Measurements from ENCODE around the gene KCNF1. TPM values are rescaled to one million over a fixed set of nuclear protein-coding genes. Genes with fewer than 3 reads are reported as not detected.
A peak's percentile ranks its signal among the peaks of the same experiment; 100 is the strongest.

Gene KCNF1
- total and polyA plus RNA-seq, 2 donors from 2014 or later = 0.63 to 0.67 TPM

DNA sequence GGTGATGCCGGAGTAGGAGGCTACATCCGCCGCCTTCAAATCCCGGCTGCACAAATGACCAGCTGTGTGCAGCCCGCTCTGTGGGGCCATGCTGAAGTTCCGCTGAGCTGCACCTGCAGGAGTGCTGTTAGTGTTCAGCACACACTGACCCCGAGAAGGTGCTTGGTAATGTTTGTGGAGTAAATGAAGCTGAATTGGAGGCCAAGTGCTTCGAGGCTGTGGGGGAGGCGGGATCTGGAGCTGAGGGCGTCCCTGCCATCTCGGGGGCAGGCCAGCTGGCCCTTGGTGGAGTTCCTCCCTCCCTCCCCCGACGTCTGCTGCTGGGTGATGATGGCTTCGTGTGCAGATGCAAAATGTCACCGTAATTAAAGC lies 23.2 kb downstream of the KCNF1 start:
- Histone ChIP-seq H3K36me3 (ENCODE audit: control insufficient read depth in 2 of 3, insufficient read depth in 3 of 3, low read length in 3 of 3) (no peaks in the 10 kb centered on the region), H3K9ac (ENCODE audit: low read length in 3 of 3) (no peak overlapping the region), H3K9me3 (ENCODE audit: control insufficient read depth in 2 of 3, insufficient read depth in 1 of 3, low read length in 3 of 3) (peaks cover 0 to 11% (median 2%) of the 10 kb centered on the region in 3 donors), H3K27ac (ENCODE audit: low read depth in 2 of 2, low read length in 2 of 2) (no peak overlapping the region), H3K4me1 (ENCODE audit: control insufficient read depth in 2 of 3, insufficient read depth in 2 of 3, low read depth in 1 of 3, low read length in 3 of 3) (peaks cover 0 to 4% (median 2%) of the 10 kb centered on the region in 3 donors), H3K4me3 (ENCODE audit: low read length in 3 of 3) (no peak overlapping the region), H3K27me3 (ENCODE audit: control insufficient read depth, insufficient read depth, low read length) (no peaks in the 10 kb centered on the region)
- intact Hi-C loops (cut with DNase I) = no loop called here
- no peak for TF ChIP-seq CTCF (IDR thresholded peaks at IDR 0.05; ENCODE audit: borderline replicate concordance, extremely low read depth, insufficient read depth)
- no peak for FAIRE-seq
- DNase-seq = peak; percentile 45 to 83 (median 81)

DNA sequence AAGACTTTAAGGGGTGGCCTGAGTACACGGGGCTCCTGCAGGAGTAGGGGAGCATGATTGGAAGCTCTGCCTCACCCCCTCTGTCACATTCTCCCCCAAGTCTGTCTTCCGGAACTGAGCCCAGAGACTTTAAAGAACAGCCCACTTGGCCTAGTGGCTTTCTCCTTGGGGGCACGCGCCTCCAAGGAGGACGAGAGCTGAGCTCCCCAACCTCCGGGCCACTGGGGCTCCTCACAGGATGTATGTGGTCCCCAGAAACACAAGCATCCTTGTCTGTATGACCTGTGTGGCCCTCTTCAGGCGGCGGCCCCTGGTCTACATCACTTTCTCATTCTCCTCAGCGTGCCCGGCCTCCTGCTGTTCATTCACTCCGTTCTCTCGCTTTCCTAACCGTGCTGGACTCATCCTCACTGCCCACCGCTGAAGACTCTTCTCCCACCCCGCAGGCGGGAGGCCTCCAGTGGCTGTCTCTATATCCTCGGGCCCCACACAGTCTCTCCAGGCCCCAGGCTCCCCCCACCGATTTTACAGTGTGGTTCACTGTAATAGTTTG lies 23.7 kb downstream of the KCNF1 start:
- no peak for TF ChIP-seq CTCF (IDR thresholded peaks at IDR 0.05; ENCODE audit: borderline replicate concordance, extremely low read depth, insufficient read depth)
- DNase-seq = no peak
- Histone ChIP-seq H3K9me3 (ENCODE audit: control insufficient read depth in 2 of 3, insufficient read depth in 1 of 3, low read length in 3 of 3) (peaks cover 0 to 11% (median 2%) of the 10 kb centered on the region in 3 donors), H3K9ac (ENCODE audit: low read length in 3 of 3) (no peak overlapping the region), H3K27ac (ENCODE audit: low read depth in 2 of 2, low read length in 2 of 2) (no peak overlapping the region), H3K4me3 (ENCODE audit: low read length in 3 of 3) (no peak overlapping the region), H3K36me3 (ENCODE audit: control insufficient read depth in 2 of 3, insufficient read depth in 3 of 3, low read length in 3 of 3) (no peaks in the 10 kb centered on the region), H3K4me1 (ENCODE audit: control insufficient read depth in 2 of 3, insufficient read depth in 2 of 3, low read depth in 1 of 3, low read length in 3 of 3) (peaks cover 0 to 4% (median 2%) of the 10 kb centered on the region in 3 donors), H3K27me3 (ENCODE audit: control insufficient read depth, insufficient read depth, low read length) (no peaks in the 10 kb centered on the region)
- intact Hi-C loops (cut with DNase I) = no loop called here
- no peak for FAIRE-seq

DNA sequence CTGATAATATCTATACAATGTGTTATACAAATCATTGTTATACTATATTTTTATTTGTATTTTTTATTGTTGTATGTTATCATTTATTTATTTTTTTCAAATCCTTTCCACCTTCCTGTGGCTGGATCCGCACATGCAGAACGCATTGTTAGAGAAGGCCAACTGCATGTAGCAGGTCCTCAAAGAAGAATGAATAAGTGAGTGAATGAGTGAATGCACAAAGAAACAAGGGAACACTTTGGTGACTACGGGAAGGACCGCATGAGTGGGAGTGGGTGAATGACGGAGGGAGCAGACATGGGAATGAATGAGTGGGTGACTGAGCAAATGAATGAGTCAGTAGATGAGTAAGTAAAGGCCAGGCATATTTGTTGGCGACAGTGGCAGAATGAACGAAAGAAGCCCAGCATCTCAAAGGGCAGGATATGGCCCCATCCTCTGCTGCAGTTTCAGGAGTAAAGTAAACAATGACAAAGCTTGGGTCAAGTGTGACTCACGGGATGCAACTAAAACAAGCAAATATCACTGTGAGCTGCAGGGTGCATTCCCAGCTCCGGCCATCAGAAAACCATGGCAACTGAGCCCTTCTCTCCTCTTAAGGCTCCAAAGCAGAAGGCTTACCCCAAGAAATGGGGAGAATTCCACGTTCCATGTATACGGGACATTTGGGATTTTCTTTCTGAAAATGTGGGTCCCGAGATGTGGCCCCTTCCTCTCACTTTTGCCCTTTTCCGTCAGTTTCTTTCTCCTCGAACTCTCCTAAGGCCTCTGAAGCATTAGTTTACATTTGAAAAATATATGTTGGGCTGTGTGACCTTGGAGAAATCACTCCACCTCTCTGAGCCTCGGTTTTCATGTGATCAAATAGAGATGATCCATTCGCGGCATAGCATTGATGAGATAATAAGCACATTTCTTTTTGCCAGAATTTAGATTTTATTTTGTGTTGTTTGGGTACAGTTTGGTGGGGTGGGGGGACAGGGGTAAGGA lies 24.5 kb downstream of the KCNF1 start:
- Histone ChIP-seq H3K4me1 (ENCODE audit: control insufficient read depth in 2 of 3, insufficient read depth in 2 of 3, low read depth in 1 of 3, low read length in 3 of 3) (peaks cover 0 to 4% (median 2%) of the 10 kb centered on the region in 3 donors), H3K9ac (ENCODE audit: low read length in 3 of 3) (no peak overlapping the region), H3K9me3 (ENCODE audit: control insufficient read depth in 2 of 3, insufficient read depth in 1 of 3, low read length in 3 of 3) (peaks cover 0 to 11% (median 2%) of the 10 kb centered on the region in 3 donors), H3K27ac (ENCODE audit: low read depth in 2 of 2, low read length in 2 of 2) (no peak overlapping the region), H3K4me3 (ENCODE audit: low read length in 3 of 3) (no peak overlapping the region), H3K27me3 (ENCODE audit: control insufficient read depth, insufficient read depth, low read length) (no peaks in the 10 kb centered on the region), H3K36me3 (ENCODE audit: control insufficient read depth in 2 of 3, insufficient read depth in 3 of 3, low read length in 3 of 3) (no peaks in the 10 kb centered on the region)
- no peak for TF ChIP-seq CTCF (IDR thresholded peaks at IDR 0.05; ENCODE audit: borderline replicate concordance, extremely low read depth, insufficient read depth)
- intact Hi-C loops (cut with DNase I) = no loop called here
- DNase-seq = peak in 3 of 5 donors; percentile 38 to 64 (median 41)
- FAIRE-seq = no peak

All from kidney (tissue), 14 donors.